K562 (cell line): ENCODE data around the gene SVOP. TPM values are rescaled to one million over a fixed set of nuclear protein-coding genes. Genes with fewer than 3 reads are reported as not detected.

Experiments
- AFF4 ChIP-seq: sonication (generic); formaldehyde crosslinking; IDR thresholded peaks from 2 replicates; pipeline ENCODE4 v1.8.0; 2023; ENCODE audit warnings: mild to moderate bottlenecking, missing genetic modification reagents
- ARID2 ChIP-seq: fragments of 450-650 bp; IDR thresholded peaks from 2 replicates; pipeline ENCODE4 v1.6.1; 2017; ENCODE audit warnings: antibody characterized with exemption, mild to moderate bottlenecking
- BACH1 ChIP-seq: fragments of 200-800 bp; sonication (Bioruptor generic); IDR thresholded peaks from 2 replicates; pipeline ENCODE4 v1.6.1; 2016; ENCODE audit warnings: missing genetic modification characterization, missing compliant biosample characterization
- C11orf30 ChIP-seq: fragments of 450-650 bp; IDR thresholded peaks from 2 replicates; pipeline ENCODE4 v1.6.1; 2016; ENCODE audit warnings: low read depth, mild to moderate bottlenecking
- CSDE1 ChIP-seq, 2 experiments: fragments of 450-650 bp; IDR thresholded peaks; 2 replicates each; pipeline ENCODE4 v1.6.1; 2016; ENCODE audit warnings: mild to moderate bottlenecking in 1 of 2
- DDX20 ChIP-seq: fragments of 450-650 bp; IDR thresholded peaks from 2 replicates; pipeline ENCODE4 v1.6.1; 2016; ENCODE audit warnings: missing genetic modification characterization, low read depth, mild to moderate bottlenecking, missing compliant biosample characterization, moderate library complexity
- EGR1 ChIP-seq: fragments of 450-650 bp; conservative IDR thresholded peaks from 2 replicates; pipeline ENCODE4 v1.6.1; 2017; ENCODE audit warnings: mild to moderate bottlenecking
- EHMT2 ChIP-seq: fragments of 450-650 bp; IDR thresholded peaks from 2 replicates; pipeline ENCODE4 v1.6.1; 2018; ENCODE audit warnings: antibody characterized with exemption
- FIP1L1 ChIP-seq: fragments of 200-400 bp; formaldehyde crosslinking; IDR thresholded peaks from 2 replicates; pipeline ENCODE4 v1.6.1; 2018; ENCODE audit warnings: mild to moderate bottlenecking, low read depth, low read length; ENCODE audit not compliant: poor library complexity, severe bottlenecking
- KAT7 ChIP-seq: sonication (generic); formaldehyde crosslinking; IDR thresholded peaks from 2 replicates; pipeline ENCODE4 v1.8.0; 2022; ENCODE audit warnings: missing genetic modification reagents, mild to moderate bottlenecking, borderline replicate concordance
- NCOA1 ChIP-seq: fragments of 450-650 bp; IDR thresholded peaks from 2 replicates; pipeline ENCODE4 v1.6.1; 2016; ENCODE audit warnings: low read depth
- NFRKB ChIP-seq: fragments of 450-650 bp; IDR thresholded peaks from 2 replicates; pipeline ENCODE4 v1.6.1; 2016; ENCODE audit warnings: low read depth
- RBM34 ChIP-seq: fragments of 200-400 bp; formaldehyde crosslinking; IDR thresholded peaks from 2 replicates; pipeline ENCODE4 v1.6.1; 2018; ENCODE audit warnings: low read length, borderline replicate concordance; ENCODE audit not compliant: insufficient read depth
- SAP30 ChIP-seq: fragments of 200-600 bp; sonication (generic); IDR thresholded peaks from 2 replicates; pipeline ENCODE4 v1.6.1; 2012; ENCODE audit warnings: borderline replicate concordance, low read depth, mild to moderate bottlenecking, moderate library complexity, low read length, control low read depth, inconsistent platforms; ENCODE audit not compliant: insufficient read depth, poor library complexity, severe bottlenecking
- SP1 ChIP-seq: sonication (generic); formaldehyde crosslinking; IDR thresholded peaks from 2 replicates; pipeline ENCODE4 v1.8.1; 2022; ENCODE audit warnings: mild to moderate bottlenecking, missing genetic modification reagents
- SRSF9 ChIP-seq: fragments of 200-400 bp; formaldehyde crosslinking; IDR thresholded peaks from 2 replicates; pipeline ENCODE4 v1.6.1; 2017; ENCODE audit warnings: low read depth, low read length, borderline replicate concordance
- TAF1 ChIP-seq: IDR thresholded peaks from 2 replicates; pipeline ENCODE4 v1.6.1; 2011; ENCODE audit warnings: mild to moderate bottlenecking, low read length, moderate library complexity; ENCODE audit not compliant: insufficient read depth, control insufficient read depth, severe bottlenecking; ENCODE audit errors: extremely low read depth
- YY1 ChIP-seq, 3 experiments: IDR thresholded peaks; 2 replicates each; pipeline ENCODE4 v1.6.1; 2011; ENCODE audit warnings: low read length in 2 of 3, mild to moderate bottlenecking in 2 of 3, moderate library complexity in 2 of 3, borderline replicate concordance in 1 of 3, control low read depth in 1 of 3, low read depth in 1 of 3; ENCODE audit not compliant: insufficient read depth in 3 of 3, insufficient replicate concordance in 2 of 3, control insufficient read depth in 1 of 3, insufficient read length in 1 of 3; ENCODE audit errors: extremely low read depth in 1 of 3
- ZBTB33 ChIP-seq: sonication (generic); formaldehyde crosslinking; IDR thresholded peaks from 2 replicates; pipeline ENCODE4 v1.8.1; 2023; ENCODE audit warnings: mild to moderate bottlenecking, missing genetic modification reagents
- ZFP36 ChIP-seq: fragments of 150-350 bp; IDR thresholded peaks from 2 replicates; pipeline ENCODE4 v1.6.1; 2018; ENCODE audit warnings: low read length, low read depth; ENCODE audit not compliant: partially characterized antibody
- ZNF263 ChIP-seq: sonication (generic); formaldehyde crosslinking; IDR thresholded peaks from 2 replicates; pipeline ENCODE4 v1.8.0; 2022; ENCODE audit warnings: mild to moderate bottlenecking, missing genetic modification reagents, borderline replicate concordance
- ZNF3 ChIP-seq: fragments of 250-450 bp; sonication (Bioruptor Pico); IDR thresholded peaks from 2 replicates; pipeline ENCODE4 v1.5.0; 2021; ENCODE audit warnings: mild to moderate bottlenecking, moderate library complexity
- ZNF668 ChIP-seq: fragments of 250-450 bp; sonication (Bioruptor Pico); IDR thresholded peaks from 2 replicates; pipeline ENCODE4 v1.8.0; 2022; ENCODE audit warnings: mild to moderate bottlenecking, inconsistent platforms
- polyA plus RNA-seq, 8 experiments: library from polyadenylated mRNA; depleted of rRNA in 4 of 8; stranded (reverse) in 5 of 8; unstranded in 3 of 8; fragments of >200 nt; fragmentation: Nextera tagmentation in 2 of 8; fragmentation: Illumina TruSeq in 1 of 8; extraction: Ambion mirVana in 2 of 8; extraction: Trizol in 1 of 8; gene quantifications; 2 replicates each; pipeline versions ENCODE4 v1.2.1 to v1.2.3, GENCODE V29; 2011 to 2014; ENCODE audit warnings: inconsistent platforms in 1 of 8, missing spikeins in 1 of 8
- total RNA-seq, 7 experiments: library from RNA; depleted of rRNA in 6 of 7; stranded (reverse); fragments of >200 nt in 6 of 7; fragmentation: Illumina TruSeq in 2 of 7; extraction: Trizol in 2 of 7; gene quantifications; 2 replicates each; pipeline versions ENCODE4 v1.2.1 to v1.2.3, GENCODE V29; 2011 to 2021; ENCODE audit warnings: low replicate concordance in 1 of 7

Gene SVOP
- total and polyA plus RNA-seq, 9 of the 15 experiments (the other 6 are each of a cell fraction or from before 2014, with no cell fraction given), result 0.01 to 0.09 (median 0.06) TPM; not detected in 1

GRCh38 chr12:109020796-109021380, at the start of gene SVOP (continued):
- TF ChIP-seq FIP1L1 (no peak), ZFP36 (peak; percentile 8), YY1 (IDR thresholded peaks at IDR 0.05; ENCODE audit: borderline replicate concordance in 1 of 3, control insufficient read depth in 1 of 3, extremely low read depth in 1 of 3, insufficient read depth in 3 of 3, insufficient read length in 1 of 3, insufficient replicate concordance in 2 of 3, low read depth in 1 of 3, low read length in 2 of 3) (peak in 1 of 3 experiments; percentile 12), KAT7 (no peak), ZNF263 (CRISPR knock-in tag) (peak; percentile 60), NFRKB (no peak), SAP30 (peak; percentile 30), C11orf30 (no peak), DDX20 (no peak), EGR1 (peak; percentile 91), BACH1 (no peak), RBM34 (no peak), AFF4 (CRISPR knock-in tag) (peak; percentile 46; the same call in 1 of the 2 replicates), CSDE1 (IDR thresholded peaks at IDR 0.05) (no peak), ZNF3 (peak; percentile 78; the same call in 1 of the 2 replicates), TAF1 (no peak), SP1 (CRISPR knock-in tag) (0 out of 2 replicates have a peak, but pooled peaks have one; percentile 16), NCOA1 (0 out of 2 replicates have a peak, but pooled peaks have one; percentile 36), ZNF668 (no peak), EHMT2 (peak; percentile 98), SRSF9 (no peak), ARID2 (no peak), ZBTB33 (0 out of 2 replicates have a peak, but pooled peaks have one; percentile 24)
